Thyroid gland (tissue), 4 donors: ENCODE results near the gene CNNM4. TPM values are rescaled to one million over a fixed set of nuclear protein-coding genes. Genes with fewer than 3 reads are reported as not detected.
A peak's percentile ranks its signal among the peaks of the same experiment; 100 is the strongest.

Experiments
- DNase-seq, 2 donors: peaks; one replicate each; pipeline ENCODE4 v3.0.0-alpha.2; 2019
- H3K27ac ChIP-seq, 3 donors: fragments of 200-600 bp; sonication (generic); 1 replicate in 2 of 3; 2 replicates in 1 of 3; pipeline ENCODE4 v1.5.1; 2016 to 2019; ENCODE audit warnings: mild to moderate bottlenecking in 1 of 3, moderate library complexity in 1 of 3
- H3K27me3 ChIP-seq: fragments of 200-600 bp; sonication (generic); one replicate; pipeline ENCODE4 v1.5.1; 2019
- H3K36me3 ChIP-seq, 2 donors: fragments of 200-600 bp; sonication (generic); one replicate each; pipeline ENCODE4 v1.5.1; 2016 to 2019
- H3K4me1 ChIP-seq, 2 donors: fragments of 200-600 bp; sonication (generic); one replicate each; pipeline ENCODE4 v1.5.1; 2017 to 2019
- H3K4me3 ChIP-seq, 3 donors: fragments of 200-600 bp; sonication (generic); replicated peaks in 1 of 3; 1 replicate in 2 of 3; 2 replicates in 1 of 3; pipeline ENCODE4 v1.5.1; 2016; ENCODE audit warnings: mild to moderate bottlenecking in 1 of 3
- H3K9me3 ChIP-seq: fragments of 200-600 bp; sonication (generic); one replicate; pipeline ENCODE4 v1.5.1; 2017
- CTCF ChIP-seq, 6 experiments: fragments of 200-600 bp in 3 of 6; fragments of 450-650 bp in 3 of 6; sonication (generic) in 3 of 6; IDR thresholded peaks; one replicate each; pipeline ENCODE4 v1.5.1; 2016 to 2019; ENCODE audit warnings: antibody characterized with exemption in 6 of 6, mild to moderate bottlenecking in 2 of 6, inconsistent platforms in 1 of 6, moderate library complexity in 1 of 6
- POLR2A ChIP-seq, 2 donors: fragments of 450-650 bp; IDR thresholded peaks; one replicate each; pipeline ENCODE4 v1.6.1; 2017; ENCODE audit warnings: antibody characterized with exemption in 2 of 2, mild to moderate bottlenecking in 2 of 2, moderate library complexity in 1 of 2
- WGBS, 2 donors: methylation state at CpG; one replicate each; pipeline ENCODE4 v1.1.5; 2017; 5-methylcytosine and 5-hydroxymethylcytosine counted together
- intact Hi-C: fragments of 100-400 bp; cut with DNase I; formaldehyde crosslinking; loops from one replicate; pipeline ENCODE4 v1.15.1; 2023
- total RNA-seq, 4 donors: library from RNA; depleted of rRNA; stranded (reverse); fragments of >200 nt; gene quantifications; one replicate each; pipeline ENCODE4 v1.2.3, GENCODE V29; 2016

Gene CNNM4
- total RNA-seq, 4 donors from 2014 or later: 6.6 to 9.5 (median 7.7) TPM

- Histone ChIP-seq H3K27me3 (no peaks in the 10 kb centered on the region), H3K4me1 (peaks cover 44 to 59% of the 10 kb centered on the region in 2 donors), H3K4me3 (peak overlapping the region in 1 of 3 donors; percentile 6), H3K27ac (peak overlapping the region; percentile 22 to 64 (median 61)), H3K9me3 (no peaks in the 10 kb centered on the region), H3K36me3 (no peaks in the 10 kb centered on the region)
- intact Hi-C loops: loop anchor here (5.0 kb wide), 1 partner anchor 125 kb away; the partner anchor contains the start of gene KANSL3
- 17 to 21% methylated on average over 13 to 15 of the region's 15 CpGs for WGBS, 2 donors
- peak; percentile 44 to 45 for DNase-seq
- TF ChIP-seq CTCF (IDR thresholded peaks at IDR 0.05): no peak
- no peak for TF ChIP-seq POLR2A (IDR thresholded peaks at IDR 0.05)
Observed at GRCh38 chr2:96762529-96763311, 2.0 kb downstream of the CNNM4 start.

- H3K9me3 ChIP-seq: no peaks in the 10 kb centered on the region
- 11 to 29% methylated on average over 5 to 7 of the region's 7 CpGs for WGBS, 2 donors
- H3K4me3 ChIP-seq: peak overlapping the region in 1 of 3 donors; percentile 14
- no peaks in the 10 kb centered on the region for H3K27me3 ChIP-seq
- TF ChIP-seq POLR2A (IDR thresholded peaks at IDR 0.05) (no peak), CTCF (IDR thresholded peaks at IDR 0.05) (peak in 4 of 6 experiments; percentile 45 to 60 (median 49))
- peak; percentile 58 to 86 for DNase-seq
- peak overlapping the region; percentile 54 to 64 (median 61) for H3K27ac ChIP-seq
- intact Hi-C loops: loop anchor here (5.0 kb wide), 1 partner anchor 126 kb away; the partner anchor contains the start of gene KANSL3
- H3K4me1 ChIP-seq: peaks cover 53 to 68% of the 10 kb centered on the region in 2 donors
- H3K36me3 ChIP-seq: no peaks in the 10 kb centered on the region
Observed at GRCh38 chr2:96763511-96764252, 3.0 kb downstream of the CNNM4 start.

- intact Hi-C loops: loop anchor here (5.0 kb wide), 1 partner anchor 127 kb away; the partner anchor contains the start of gene KANSL3
- TF ChIP-seq CTCF (IDR thresholded peaks at IDR 0.05): no peak
- no peak for TF ChIP-seq POLR2A (IDR thresholded peaks at IDR 0.05)
Observed at GRCh38 chr2:96764253-96764637, 3.5 kb downstream of the CNNM4 start.

GRCh38 chr2:96767135-96767871, 6.6 kb downstream of the CNNM4 start:
- 91 to 96% methylated on average over 8 to 9 of the region's 9 CpGs for WGBS, 2 donors
- no peak for TF ChIP-seq CTCF (IDR thresholded peaks at IDR 0.05)
- no peak for TF ChIP-seq POLR2A (IDR thresholded peaks at IDR 0.05)
- no peak for DNase-seq
- Histone ChIP-seq H3K27me3 (no peaks in the 10 kb centered on the region), H3K27ac (peak overlapping the region in 2 of 3 donors; percentile 34 to 40), H3K4me1 (peaks cover 61 to 84% of the 10 kb centered on the region in 2 donors), H3K9me3 (no peaks in the 10 kb centered on the region), H3K36me3 (no peaks in the 10 kb centered on the region), H3K4me3 (no peak overlapping the region)
- intact Hi-C loops: no loop called here

More at GRCh38 chr2:96764253-96764637, 3.5 kb downstream of the CNNM4 start:
- H3K36me3 ChIP-seq: no peaks in the 10 kb centered on the region
- H3K4me1 ChIP-seq: peaks cover 56 to 74% of the 10 kb centered on the region in 2 donors
- 49 to 60% methylated on average over 6 to 8 of the region's 8 CpGs for WGBS, 2 donors
- no peaks in the 10 kb centered on the region for H3K9me3 ChIP-seq
- peak overlapping the region in 2 of 3 donors; percentile 51 to 61 for H3K27ac ChIP-seq
- no peaks in the 10 kb centered on the region for H3K27me3 ChIP-seq
- peak overlapping the region in 1 of 3 donors; percentile 14 for H3K4me3 ChIP-seq
- DNase-seq: peak; percentile 21 to 31
